HG02588 (cell line): ENCODE results near the gene KDM4B.

Experiments used
- ATAC-seq: cut with Tn5 transposase; IDR thresholded peaks from one replicate; pipeline ENCODE4 v1.9.1; 2021; ENCODE audit warnings: mild to moderate bottlenecking, moderate library complexity; ENCODE audit not compliant: unreplicated experiment

Gene KDM4B

DNA sequence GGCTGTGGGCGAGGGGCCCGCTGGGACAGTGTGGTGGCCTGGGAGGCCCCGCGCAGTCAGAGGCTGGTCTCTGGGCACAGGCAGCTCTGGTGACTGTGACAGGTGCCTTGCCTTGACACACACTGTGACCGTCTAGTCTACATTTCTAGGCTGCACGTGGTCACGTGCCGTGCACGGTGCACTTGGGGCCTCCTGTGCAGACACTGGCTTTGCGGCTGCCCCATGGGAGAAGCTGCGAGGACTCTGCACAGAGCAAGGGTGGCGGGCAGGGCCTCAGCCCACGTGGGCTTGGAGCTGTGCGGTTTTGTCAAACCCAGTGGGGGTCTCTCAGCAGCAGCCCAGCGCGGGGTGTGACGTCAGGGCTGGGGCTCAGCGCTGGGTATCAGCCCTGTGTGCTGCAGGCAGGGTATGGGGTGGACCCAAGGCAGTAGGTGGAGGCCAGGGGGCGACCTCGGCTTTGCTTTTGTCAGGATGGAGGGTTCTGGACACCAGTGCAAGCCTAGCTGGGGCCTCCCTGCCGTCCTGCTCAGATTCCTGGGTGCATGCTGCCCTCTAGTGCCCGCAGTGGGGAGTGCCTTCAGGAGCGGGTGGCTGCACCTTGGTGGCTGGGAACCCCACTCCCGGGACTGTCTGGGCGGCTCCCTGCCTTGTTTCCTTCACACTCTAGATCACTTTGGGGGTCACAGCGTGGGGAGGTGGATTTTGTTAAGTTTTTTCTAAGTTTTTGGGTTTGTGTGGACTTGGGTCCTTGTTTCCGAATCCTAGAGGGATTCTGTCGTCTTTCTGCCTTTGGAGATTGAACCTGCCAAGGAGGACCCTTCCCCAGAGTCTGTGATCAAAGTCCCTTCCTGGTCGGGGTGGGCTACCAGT is 62.6 kb downstream of the KDM4B start:
- no peak for ATAC-seq

DNA sequence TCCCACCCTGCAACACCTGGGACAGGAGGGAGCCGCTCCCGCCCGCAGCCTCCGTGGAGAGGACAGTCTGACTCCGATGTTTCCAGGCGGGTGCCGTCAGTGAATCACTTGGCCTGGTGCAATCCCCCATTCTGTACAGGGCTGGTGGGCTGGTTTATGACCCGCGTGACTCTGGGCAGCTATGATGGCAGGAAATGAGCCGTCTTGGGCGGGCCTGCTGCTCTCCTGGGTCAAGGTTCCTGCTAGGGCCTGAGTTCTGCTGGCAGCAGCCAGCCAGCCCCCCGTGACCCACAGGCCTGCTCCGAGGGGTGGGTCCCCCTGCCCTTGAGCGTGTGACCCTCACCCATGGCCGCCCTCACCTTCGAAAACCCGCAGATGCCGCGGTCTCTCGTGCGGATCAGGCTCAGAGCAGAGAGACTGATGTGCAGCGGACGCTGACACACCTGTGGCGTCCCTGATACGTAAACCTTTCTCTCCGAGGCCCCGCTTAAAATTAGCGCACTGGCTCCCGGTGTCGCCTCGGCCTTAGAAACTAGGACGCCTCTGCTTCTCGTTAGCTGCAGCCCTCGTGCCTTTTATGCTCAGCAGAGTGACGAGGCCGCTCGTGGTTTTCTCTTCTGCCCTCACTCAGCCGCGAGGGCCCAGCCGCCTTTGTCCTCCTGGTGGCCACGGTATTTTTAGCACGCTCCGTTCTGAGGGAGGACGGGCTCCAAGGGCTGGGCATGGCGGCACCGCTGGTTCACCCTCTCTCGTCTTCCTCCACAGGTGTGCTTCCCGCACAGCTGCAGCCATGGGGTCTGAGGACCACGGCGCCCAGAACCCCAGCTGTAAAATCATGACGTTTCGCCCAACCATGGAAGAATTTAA is 63.4 kb downstream of the KDM4B start:
- no peak for ATAC-seq

DNA sequence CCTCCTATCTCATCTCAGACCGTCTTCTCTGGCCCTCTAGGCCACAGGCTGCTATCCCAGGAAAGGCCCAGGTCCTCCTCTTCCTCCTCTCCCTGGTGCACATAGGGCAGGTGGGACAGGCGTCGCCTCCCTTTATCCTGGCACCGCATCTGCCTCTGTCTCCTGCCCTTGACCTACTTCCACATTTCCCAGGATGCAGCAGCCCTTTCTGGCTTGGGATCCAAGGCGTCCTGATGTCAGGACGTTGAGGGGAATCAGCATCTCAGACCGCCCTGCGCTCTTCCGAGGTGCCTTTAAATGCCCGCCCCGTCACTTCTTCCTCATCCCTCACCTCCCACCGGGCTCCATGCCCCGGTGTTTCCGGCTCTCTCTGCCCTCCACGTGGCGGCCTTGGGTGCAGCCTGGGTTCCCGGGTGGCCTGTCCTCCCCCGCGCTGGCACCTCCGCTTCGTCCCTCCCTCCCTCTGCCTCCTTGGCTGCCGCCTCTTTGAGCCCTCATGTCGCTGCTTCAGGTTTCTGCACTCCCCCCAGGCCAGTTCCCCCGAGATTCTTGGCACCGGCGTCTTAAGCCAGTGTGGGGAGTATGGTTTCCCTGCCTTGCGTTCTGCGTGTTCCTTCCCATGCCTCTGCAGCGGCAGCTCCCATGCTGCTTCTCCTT is 66.3 kb downstream of the KDM4B start:
- ATAC-seq = no peak

- no peak for ATAC-seq
These were observed 67.1 kb downstream of the KDM4B start for GRCh38 chr19:5035793-5036697.

GRCh38 chr19:5036698-5037563 is 68.0 kb downstream of the KDM4B start:
- ATAC-seq = no peak

- ATAC-seq = no peak
These were observed 69.0 kb downstream of the KDM4B start for GRCh38 chr19:5037936-5038335.

DNA sequence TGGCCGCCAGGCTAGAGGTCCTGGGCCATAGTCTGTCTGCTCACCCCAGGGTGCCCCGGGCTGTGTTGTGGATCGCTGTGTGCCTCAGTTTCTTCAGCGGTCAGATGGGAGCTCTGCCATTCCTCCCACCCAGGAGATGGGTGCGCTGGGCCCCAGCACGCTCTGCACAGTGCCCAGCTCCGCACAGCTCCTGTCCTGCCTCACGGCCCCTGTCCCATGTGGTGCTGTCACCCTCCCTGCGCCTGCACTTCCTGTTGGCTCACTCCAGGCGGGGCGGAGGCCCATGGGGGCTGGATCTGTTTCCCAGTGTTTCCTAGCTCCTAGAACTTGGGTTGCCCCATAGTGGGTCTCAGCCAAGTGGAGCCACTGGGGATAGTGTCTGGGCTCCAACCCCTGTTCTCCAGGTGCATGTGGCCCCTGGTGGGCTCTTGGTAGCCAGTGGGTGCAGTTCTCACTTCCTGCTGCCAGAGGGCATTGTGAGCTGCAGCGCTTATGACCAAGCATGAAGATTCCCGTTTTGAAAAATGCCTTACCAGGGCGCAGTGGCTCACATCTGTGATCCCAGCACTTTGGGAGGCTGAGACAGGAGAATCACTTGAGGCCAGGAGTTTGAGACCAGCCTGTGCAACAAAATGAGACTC is 69.8 kb downstream of the KDM4B start:
- ATAC-seq = no peak

DNA sequence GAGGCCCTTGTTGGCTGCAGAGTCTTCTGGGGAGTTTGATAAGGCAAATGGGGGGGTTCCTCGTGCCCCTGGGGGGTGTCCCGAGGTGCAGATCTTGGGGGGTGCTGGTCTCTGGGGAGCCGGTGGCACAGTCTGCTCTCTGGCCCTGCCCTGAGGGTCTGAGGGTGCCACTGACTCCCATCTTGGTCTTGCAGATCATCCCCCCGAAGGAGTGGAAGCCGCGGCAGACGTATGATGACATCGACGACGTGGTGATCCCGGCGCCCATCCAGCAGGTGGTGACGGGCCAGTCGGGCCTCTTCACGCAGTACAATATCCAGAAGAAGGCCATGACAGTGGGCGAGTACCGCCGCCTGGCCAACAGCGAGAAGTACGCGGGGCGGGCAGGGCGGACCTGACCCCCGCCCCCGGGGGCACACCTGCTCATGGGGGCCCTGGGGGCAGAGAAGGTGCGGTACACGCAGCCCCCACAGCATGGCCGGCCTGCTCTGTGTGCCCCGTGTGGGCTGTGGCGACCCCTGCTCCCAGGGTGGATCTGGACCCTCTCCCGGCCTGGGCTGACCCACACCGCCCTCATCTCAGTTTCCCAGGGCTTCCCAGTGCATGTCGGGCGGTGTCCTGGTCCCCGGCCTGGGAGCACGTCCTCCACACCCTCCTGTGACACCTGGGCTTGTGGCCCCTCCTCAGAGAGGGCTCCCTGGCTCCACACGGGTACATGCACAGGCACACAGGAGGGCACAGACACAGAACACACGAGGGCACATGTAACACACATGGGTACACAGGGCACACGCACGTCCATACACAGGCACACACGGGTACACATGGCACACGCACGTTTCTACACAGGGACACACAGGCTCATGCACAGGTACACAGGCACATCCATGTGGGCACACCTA is 71.0 kb downstream of the KDM4B start:
- no peak for ATAC-seq

DNA sequence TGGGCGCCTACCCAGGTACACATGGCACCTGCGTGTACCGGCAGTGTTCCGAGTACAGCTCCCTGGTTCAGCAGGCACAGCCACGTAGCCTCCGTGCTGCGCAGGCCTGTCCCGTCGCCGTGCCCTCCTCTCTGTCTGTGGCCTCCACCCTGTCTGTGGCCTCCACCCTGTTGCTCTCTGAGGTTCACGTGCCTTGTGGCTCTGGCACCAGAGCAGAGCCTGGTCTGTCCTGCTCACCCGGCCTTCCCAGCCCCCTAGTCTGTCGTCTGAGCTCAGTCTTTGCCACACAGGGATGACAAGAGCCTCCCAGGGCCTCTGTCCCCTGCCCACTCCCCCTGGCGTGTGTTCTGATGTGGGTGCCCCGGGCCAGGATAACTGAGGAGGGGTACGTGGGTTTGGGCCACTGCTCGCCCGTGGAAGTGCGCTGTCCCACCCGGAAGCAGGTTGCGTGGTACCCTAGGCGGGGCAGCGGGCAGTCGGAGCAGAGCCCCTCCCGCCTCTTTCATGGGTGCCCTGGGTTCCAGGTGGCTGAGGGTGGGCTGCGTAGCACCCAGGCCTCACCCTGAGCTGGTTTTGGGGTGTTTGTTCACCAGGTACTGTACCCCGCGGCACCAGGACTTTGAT is 71.7 kb downstream of the KDM4B start:
- no peak for ATAC-seq

GRCh38 chr19:5041168-5041912 is 72.4 kb downstream of the KDM4B start:
- ATAC-seq = no peak

DNA sequence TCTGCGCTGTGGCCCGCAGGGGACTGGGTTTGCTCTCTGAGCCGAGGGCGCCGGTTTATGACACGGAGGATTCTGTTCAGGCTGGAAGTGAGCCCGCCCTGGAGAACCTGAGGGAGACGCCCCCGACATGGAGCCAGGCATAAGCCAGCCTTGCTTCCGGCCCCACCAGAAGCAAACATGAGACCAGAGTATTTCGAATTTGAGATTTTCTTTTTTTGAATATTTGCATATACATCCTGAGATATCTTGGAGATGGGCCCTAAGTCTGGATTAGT is 72.9 kb downstream of the KDM4B start:
- ATAC-seq = no peak

GRCh38 chr19:5042556-5042955 is 73.6 kb downstream of the KDM4B start:
- ATAC-seq = no peak

DNA sequence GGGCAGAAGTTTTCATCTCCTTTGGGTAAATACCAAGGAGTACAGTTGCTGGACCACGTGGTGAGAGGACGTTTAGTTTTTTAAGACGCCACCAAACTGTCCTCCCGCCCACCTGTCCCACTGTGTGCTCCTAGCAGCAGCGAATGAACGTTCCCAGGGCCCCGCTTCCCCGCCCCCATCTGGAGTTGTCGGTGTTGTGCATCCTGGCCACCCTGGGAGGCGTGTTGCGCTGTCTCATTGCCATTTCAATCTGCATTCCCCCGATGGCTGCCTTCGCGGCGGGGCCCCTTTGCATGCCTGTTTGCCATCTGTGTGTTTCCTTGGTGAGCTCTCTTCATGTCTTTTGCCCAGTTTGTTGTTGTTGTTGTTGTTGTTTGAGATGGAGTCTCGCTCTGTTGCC is 76.1 kb downstream of the KDM4B start:
- no peak for ATAC-seq

- ATAC-seq = no peak
These were observed 77.0 kb downstream of the KDM4B start for GRCh38 chr19:5045956-5046338.

GRCh38 chr19:5046339-5047039 is 77.6 kb downstream of the KDM4B start:
- ATAC-seq = no peak

GRCh38 chr19:5047251-5047935 is 78.5 kb downstream of the KDM4B start:
- no peak for ATAC-seq
